HCT116 (cell line): ENCODE measurements around the gene IFIT1.

Experiments used
- CTCF ChIP-seq, 3 experiments: fragments of 200-600 bp in 1 of 3; sonication (generic) in 1 of 3; IDR thresholded peaks in 2 of 3; conservative IDR thresholded peaks in 1 of 3; 2 replicates each; pipeline ENCODE4 v1.5.1; 2012 to 2017; ENCODE audit warnings: low read depth in 2 of 3, low read length in 2 of 3, antibody characterized with exemption in 1 of 3, borderline replicate concordance in 1 of 3, control low read depth in 1 of 3, mild to moderate bottlenecking in 1 of 3, mixed read lengths in 1 of 3, mixed run types in 1 of 3, moderate library complexity in 1 of 3; ENCODE audit not compliant: insufficient read depth in 1 of 3
- EZH2phosphoT487 ChIP-seq: fragments of 200-600 bp; IDR thresholded peaks from 2 replicates; pipeline ENCODE4 v1.6.1; 2018; ENCODE audit warnings: antibody characterized with exemption, borderline replicate concordance
- POLR2A ChIP-seq: IDR thresholded peaks from 2 replicates; pipeline ENCODE4 v1.7.0; 2011; ENCODE audit warnings: borderline replicate concordance; ENCODE audit not compliant: insufficient read depth, insufficient read length; ENCODE audit errors: extremely low read depth
- POLR2AphosphoS5 ChIP-seq: IDR thresholded peaks from 2 replicates; pipeline ENCODE4 v1.6.1; 2011; ENCODE audit warnings: mild to moderate bottlenecking, low read depth, low read length, moderate library complexity
- SIN3A ChIP-seq: IDR thresholded peaks from 2 replicates; pipeline ENCODE4 v1.6.1; 2012; ENCODE audit warnings: low read depth
- ZNF274 ChIP-seq: fragments of 200-500 bp; sonication (Bioruptor generic); IDR thresholded peaks from 2 replicates; pipeline ENCODE4 v1.6.1; 2014; ENCODE audit warnings: mild to moderate bottlenecking, low read depth, low read length, inconsistent platforms

- TF ChIP-seq CTCF (IDR thresholded peaks at IDR 0.05 in 2 of 3, conservative IDR thresholded peaks at IDR 0.05 in 1 of 3; ENCODE audit: borderline replicate concordance in 1 of 3, insufficient read depth in 1 of 3, low read depth in 2 of 3, low read length in 2 of 3) = no peak
- no peak for TF ChIP-seq ZNF274
- TF ChIP-seq POLR2A = no peak
- TF ChIP-seq POLR2AphosphoS5 = no peak
- TF ChIP-seq SIN3A = no peak
- TF ChIP-seq EZH2phosphoT487 = no peak
Observed at GRCh38 chr10:89404104-89405047, 12.0 kb downstream of the IFIT1 start.
